Peyer's patch (tissue), 4 donors: ENCODE data around the gene PDCD6IP. TPM values are rescaled to one million over a fixed set of nuclear protein-coding genes. Genes with fewer than 3 reads are reported as not detected.

Experiments used
- DNase-seq, 3 donors: peaks; one replicate each; pipeline ENCODE4 v3.0.0-alpha.2; 2017 to 2019
- H3K27ac ChIP-seq, 4 donors: fragments of 200-600 bp; sonication (generic); one replicate each; pipeline ENCODE4 v1.5.1; 2016 to 2019
- H3K27me3 ChIP-seq, 2 donors: fragments of 200-600 bp; sonication (generic); one replicate each; pipeline ENCODE4 v1.5.1; 2019
- H3K36me3 ChIP-seq, 3 donors: fragments of 200-600 bp; sonication (generic); one replicate each; pipeline ENCODE4 v1.5.1; 2016 to 2019
- H3K4me1 ChIP-seq, 4 donors: fragments of 200-600 bp; sonication (generic); one replicate each; pipeline ENCODE4 v1.5.1; 2016 to 2019
- H3K4me3 ChIP-seq, 4 donors: fragments of 200-600 bp; sonication (generic); 1 replicate in 3 of 4; 2 replicates in 1 of 4; pipeline ENCODE4 v1.5.1; 2016 to 2019; ENCODE audit warnings: mild to moderate bottlenecking in 1 of 4
- H3K9me3 ChIP-seq, 4 donors: fragments of 200-600 bp; sonication (generic); one replicate each; pipeline ENCODE4 v1.5.1; 2016 to 2019; ENCODE audit warnings: mild to moderate bottlenecking in 1 of 4
- POLR2A ChIP-seq, 2 donors: fragments of 450-650 bp; IDR thresholded peaks; one replicate each; pipeline ENCODE4 v1.5.1; 2017; ENCODE audit warnings: antibody characterized with exemption in 2 of 2, mild to moderate bottlenecking in 2 of 2, moderate library complexity in 2 of 2
- total RNA-seq, 4 donors: library from RNA; depleted of rRNA; stranded (reverse); fragments of >200 nt; gene quantifications; one replicate each; pipeline ENCODE4 v1.1.0, GENCODE V29; 2016
- TF ChIP-seq, protein P1 (sequence below), 6 experiments: fragments of 450-650 bp in 4 of 6; fragments of 200-600 bp in 2 of 6; sonication (generic) in 1 of 6; IDR thresholded peaks; one replicate each; pipeline ENCODE4 v1.5.1; 2017 to 2019; ENCODE audit warnings: antibody characterized with exemption in 6 of 6, mild to moderate bottlenecking in 3 of 6, moderate library complexity in 1 of 6

Gene PDCD6IP
- total RNA-seq, 4 donors from 2014 or later = 49.5 to 151 (median 136) TPM

DNA sequence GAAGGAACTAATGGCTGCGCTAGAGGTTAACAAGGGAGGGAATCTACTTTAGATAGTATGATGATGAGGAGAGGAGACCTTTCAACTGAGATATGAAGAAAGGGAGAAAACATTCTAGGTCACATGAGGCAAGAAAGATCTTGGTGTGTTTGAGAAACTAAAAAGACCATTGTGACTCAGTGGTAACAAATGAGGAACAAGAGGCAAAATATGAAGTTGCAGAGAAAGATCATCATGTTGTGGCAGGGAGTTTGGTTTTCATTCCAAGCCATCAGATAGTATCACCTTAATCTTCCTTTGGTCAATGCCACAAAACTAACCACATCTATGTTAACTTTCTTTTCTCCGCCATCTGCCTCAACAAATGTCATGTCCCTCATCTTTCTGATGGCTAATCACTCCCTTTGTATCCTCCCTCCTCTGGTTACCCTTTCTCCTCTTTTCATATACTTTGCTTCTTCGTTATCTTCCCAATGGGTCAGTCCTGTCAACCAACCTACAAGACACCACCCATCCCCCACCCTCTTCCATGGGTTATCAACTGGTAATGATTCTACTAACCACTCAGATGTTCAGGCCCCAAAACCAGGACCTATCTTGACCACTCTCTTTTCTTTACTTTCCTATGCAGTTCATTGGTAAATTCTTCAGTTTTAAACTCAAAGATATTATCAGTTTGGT is 2.4 kb upstream of the PDCD6IP start:
- no peak overlapping the region for H3K27ac ChIP-seq
- H3K9me3 ChIP-seq = no peaks in the 10 kb centered on the region
- no peaks in the 10 kb centered on the region for H3K27me3 ChIP-seq
- no peak for TF ChIP-seq POLR2A (IDR thresholded peaks at IDR 0.05)
- TF ChIP-seq, protein P1, sequence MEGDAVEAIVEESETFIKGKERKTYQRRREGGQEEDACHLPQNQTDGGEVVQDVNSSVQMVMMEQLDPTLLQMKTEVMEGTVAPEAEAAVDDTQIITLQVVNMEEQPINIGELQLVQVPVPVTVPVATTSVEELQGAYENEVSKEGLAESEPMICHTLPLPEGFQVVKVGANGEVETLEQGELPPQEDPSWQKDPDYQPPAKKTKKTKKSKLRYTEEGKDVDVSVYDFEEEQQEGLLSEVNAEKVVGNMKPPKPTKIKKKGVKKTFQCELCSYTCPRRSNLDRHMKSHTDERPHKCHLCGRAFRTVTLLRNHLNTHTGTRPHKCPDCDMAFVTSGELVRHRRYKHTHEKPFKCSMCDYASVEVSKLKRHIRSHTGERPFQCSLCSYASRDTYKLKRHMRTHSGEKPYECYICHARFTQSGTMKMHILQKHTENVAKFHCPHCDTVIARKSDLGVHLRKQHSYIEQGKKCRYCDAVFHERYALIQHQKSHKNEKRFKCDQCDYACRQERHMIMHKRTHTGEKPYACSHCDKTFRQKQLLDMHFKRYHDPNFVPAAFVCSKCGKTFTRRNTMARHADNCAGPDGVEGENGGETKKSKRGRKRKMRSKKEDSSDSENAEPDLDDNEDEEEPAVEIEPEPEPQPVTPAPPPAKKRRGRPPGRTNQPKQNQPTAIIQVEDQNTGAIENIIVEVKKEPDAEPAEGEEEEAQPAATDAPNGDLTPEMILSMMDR (IDR thresholded peaks at IDR 0.05) = no peak
- H3K4me3 ChIP-seq = no peak overlapping the region
- H3K36me3 ChIP-seq = no peaks in the 10 kb centered on the region
- no peak for DNase-seq
- peaks cover 0 to 14% (median 0%) of the 10 kb centered on the region in 4 donors for H3K4me1 ChIP-seq

DNA sequence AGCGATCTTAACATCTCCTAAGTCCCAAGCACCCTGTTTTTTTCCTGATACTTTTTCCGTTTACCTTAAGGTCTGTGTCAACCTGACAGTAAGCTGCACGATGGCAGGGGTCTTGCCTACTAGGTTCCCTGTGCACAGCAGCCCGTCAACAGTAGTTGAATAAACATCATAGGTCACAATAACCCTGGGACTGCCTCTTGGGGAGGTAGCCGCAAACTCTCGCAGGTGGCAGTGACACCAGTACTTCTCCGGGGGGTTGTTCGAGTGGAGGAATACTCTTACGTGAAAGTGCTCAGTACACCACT is 365 bp upstream of the PDCD6IP start:
- peak overlapping the region; percentile 89 to 99 (median 90) for H3K27ac ChIP-seq
- DNase-seq = no peak
- H3K36me3 ChIP-seq = peaks cover 0 to 4% (median 0%) of the 10 kb centered on the region in 3 donors
- peak overlapping the region; percentile 65 to 91 (median 72) for H3K4me3 ChIP-seq
- H3K27me3 ChIP-seq = no peaks in the 10 kb centered on the region
- peaks cover 0 to 31% (median 2%) of the 10 kb centered on the region in 4 donors for H3K4me1 ChIP-seq
- TF ChIP-seq POLR2A (IDR thresholded peaks at IDR 0.05) = no peak
- TF ChIP-seq, protein P1 (IDR thresholded peaks at IDR 0.05) = no peak
- H3K9me3 ChIP-seq = no peaks in the 10 kb centered on the region

DNA sequence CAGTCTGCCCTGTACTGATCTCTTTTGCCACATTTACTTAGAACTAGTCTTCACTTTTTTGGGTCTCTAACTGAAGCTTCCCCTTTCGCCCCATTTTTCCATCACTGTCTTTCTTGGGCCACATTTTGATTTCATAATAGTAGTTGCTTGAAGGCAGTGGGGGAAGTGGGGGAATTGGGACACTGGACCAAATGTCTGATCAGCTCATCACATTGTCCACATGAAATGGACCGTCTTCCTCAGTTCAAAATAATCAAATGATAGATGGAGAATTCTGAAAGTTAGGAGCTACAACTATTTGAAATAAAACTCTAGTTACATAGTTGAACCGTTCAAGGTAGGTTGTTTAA is 747 bp downstream of the PDCD6IP start:
- Histone ChIP-seq H3K27ac (peak overlapping the region; percentile 89 to 99 (median 90)), H3K27me3 (no peaks in the 10 kb centered on the region), H3K4me1 (peaks cover 0 to 31% (median 2%) of the 10 kb centered on the region in 4 donors), H3K9me3 (no peaks in the 10 kb centered on the region), H3K4me3 (peak overlapping the region; percentile 65 to 91 (median 72)), H3K36me3 (peaks cover 0 to 4% (median 0%) of the 10 kb centered on the region in 3 donors)
- peak in 1 of 2 donors; percentile 7 for TF ChIP-seq POLR2A (IDR thresholded peaks at IDR 0.05)
- TF ChIP-seq, protein P1 (IDR thresholded peaks at IDR 0.05) = no peak
- DNase-seq = no peak

DNA sequence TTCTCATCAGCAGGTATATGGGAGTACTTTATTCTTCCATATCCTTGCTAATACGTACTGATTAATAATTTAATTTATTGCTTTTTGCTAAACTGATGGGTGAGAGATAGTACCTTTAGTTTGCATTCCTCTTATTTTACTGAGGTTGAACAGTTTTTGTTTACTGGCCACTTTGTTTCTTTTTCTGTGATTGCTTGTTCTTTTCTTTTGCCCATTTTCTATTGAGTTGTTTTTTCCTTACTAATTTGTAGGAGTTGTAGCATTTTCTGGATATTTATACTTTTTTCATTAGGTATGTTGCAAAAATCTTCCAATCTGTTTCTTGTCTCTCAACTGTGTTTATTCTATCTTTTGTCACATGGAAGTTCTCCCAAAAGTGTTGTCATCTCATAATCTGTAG is 4.8 kb downstream of the PDCD6IP start:
- no peak overlapping the region for H3K27ac ChIP-seq
- H3K4me3 ChIP-seq = no peak overlapping the region
- peaks cover 0 to 9% (median 0%) of the 10 kb centered on the region in 3 donors for H3K36me3 ChIP-seq
- H3K9me3 ChIP-seq = no peaks in the 10 kb centered on the region
- peaks cover 0 to 47% (median 2%) of the 10 kb centered on the region in 4 donors for H3K4me1 ChIP-seq
- TF ChIP-seq POLR2A (IDR thresholded peaks at IDR 0.05) = no peak
- TF ChIP-seq, protein P1 (IDR thresholded peaks at IDR 0.05) = no peak
- no peaks in the 10 kb centered on the region for H3K27me3 ChIP-seq
- DNase-seq = no peak

DNA sequence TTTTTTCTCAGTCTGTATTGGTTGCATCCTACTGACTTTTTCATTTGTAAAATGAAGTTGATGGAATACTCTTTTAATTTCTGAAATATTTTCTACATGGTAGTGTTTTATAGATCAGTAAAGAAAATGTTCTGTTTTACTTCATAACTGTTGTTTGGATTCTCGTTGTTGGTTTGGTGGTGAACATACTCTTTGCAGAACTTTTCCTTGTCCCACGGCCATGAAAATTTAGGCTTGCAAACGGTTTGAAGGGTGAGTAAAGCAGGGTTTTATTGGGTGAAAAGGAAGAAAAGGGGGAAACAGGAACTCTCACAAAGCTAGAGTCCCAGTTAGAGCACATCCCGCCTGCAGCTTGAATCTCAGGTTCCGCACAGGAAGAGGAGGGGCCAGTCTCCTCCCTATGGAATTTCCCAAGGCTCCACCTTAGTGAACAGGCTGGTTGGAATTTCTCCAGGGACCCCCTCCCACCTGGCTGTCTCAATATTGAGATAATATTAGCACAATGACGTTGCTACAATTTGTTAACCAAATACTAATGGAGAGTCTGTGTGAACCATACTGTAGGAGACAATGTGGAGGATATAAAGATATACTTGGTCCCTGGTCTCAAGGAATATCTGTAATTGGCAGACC is 5.6 kb downstream of the PDCD6IP start:
- Histone ChIP-seq H3K36me3 (peaks cover 0 to 9% (median 0%) of the 10 kb centered on the region in 3 donors), H3K4me3 (no peak overlapping the region), H3K27ac (no peak overlapping the region), H3K4me1 (peaks cover 0 to 47% (median 2%) of the 10 kb centered on the region in 4 donors), H3K9me3 (no peaks in the 10 kb centered on the region), H3K27me3 (no peaks in the 10 kb centered on the region)
- TF ChIP-seq POLR2A (IDR thresholded peaks at IDR 0.05) = no peak
- TF ChIP-seq, protein P1 (IDR thresholded peaks at IDR 0.05) = no peak
- DNase-seq = no peak
